Dendritic cell treated with granulocyte-macrophage colony-stimulating factor and Interleukin-4, amounts not matched to agents 40 ng/mL and 50 ng/mL, for 4 days (primary cell): ENCODE data around the gene DNAJC8.

Experiments used
- H3K27ac Mint-ChIP-seq: one replicate; pipeline ENCODE4 v1.8.0; 2022; ENCODE audit warnings: mild to moderate bottlenecking, mixed read lengths
- H3K27me3 Mint-ChIP-seq: one replicate; pipeline ENCODE4 v1.8.0; 2022; ENCODE audit warnings: mild to moderate bottlenecking, mixed read lengths
- H3K36me3 Mint-ChIP-seq: one replicate; pipeline ENCODE4 v1.8.0; 2022; ENCODE audit warnings: low read depth, mixed read lengths
- H3K4me1 Mint-ChIP-seq: one replicate; pipeline ENCODE4 v1.8.0; 2022; ENCODE audit warnings: low read depth, mixed read lengths
- H3K4me3 Mint-ChIP-seq: one replicate; pipeline ENCODE4 v1.8.0; 2022; ENCODE audit warnings: mild to moderate bottlenecking, moderate library complexity, mixed read lengths
- H3K9me3 Mint-ChIP-seq: one replicate; pipeline ENCODE4 v1.8.0; 2022; ENCODE audit warnings: mixed read lengths
- intact Hi-C: fragments of 100-400 bp; cut with micrococcal nuclease; formaldehyde crosslinking; loops from one replicate; pipeline ENCODE4 v1.15.0; 2022

The DNAJC8 gene

GRCh38 chr1:28178690-28179485, 53.9 kb downstream of the DNAJC8 start:
- no peak overlapping the region for H3K4me3 Mint-ChIP-seq
- peaks cover 40% of the 10 kb centered on the region for H3K4me1 Mint-ChIP-seq
- intact Hi-C loops, result loop anchor here (10.0 kb wide), 2 partner anchors 56 to 314 kb away; partner anchors contain the start of genes ATP5IF1 and DNAJC8
- peaks cover 30% of the 10 kb centered on the region for H3K36me3 Mint-ChIP-seq
- H3K27ac Mint-ChIP-seq, result peak overlapping the region; percentile 31
- no peaks in the 10 kb centered on the region for H3K27me3 Mint-ChIP-seq
- H3K9me3 Mint-ChIP-seq, result no peaks in the 10 kb centered on the region

DNA sequence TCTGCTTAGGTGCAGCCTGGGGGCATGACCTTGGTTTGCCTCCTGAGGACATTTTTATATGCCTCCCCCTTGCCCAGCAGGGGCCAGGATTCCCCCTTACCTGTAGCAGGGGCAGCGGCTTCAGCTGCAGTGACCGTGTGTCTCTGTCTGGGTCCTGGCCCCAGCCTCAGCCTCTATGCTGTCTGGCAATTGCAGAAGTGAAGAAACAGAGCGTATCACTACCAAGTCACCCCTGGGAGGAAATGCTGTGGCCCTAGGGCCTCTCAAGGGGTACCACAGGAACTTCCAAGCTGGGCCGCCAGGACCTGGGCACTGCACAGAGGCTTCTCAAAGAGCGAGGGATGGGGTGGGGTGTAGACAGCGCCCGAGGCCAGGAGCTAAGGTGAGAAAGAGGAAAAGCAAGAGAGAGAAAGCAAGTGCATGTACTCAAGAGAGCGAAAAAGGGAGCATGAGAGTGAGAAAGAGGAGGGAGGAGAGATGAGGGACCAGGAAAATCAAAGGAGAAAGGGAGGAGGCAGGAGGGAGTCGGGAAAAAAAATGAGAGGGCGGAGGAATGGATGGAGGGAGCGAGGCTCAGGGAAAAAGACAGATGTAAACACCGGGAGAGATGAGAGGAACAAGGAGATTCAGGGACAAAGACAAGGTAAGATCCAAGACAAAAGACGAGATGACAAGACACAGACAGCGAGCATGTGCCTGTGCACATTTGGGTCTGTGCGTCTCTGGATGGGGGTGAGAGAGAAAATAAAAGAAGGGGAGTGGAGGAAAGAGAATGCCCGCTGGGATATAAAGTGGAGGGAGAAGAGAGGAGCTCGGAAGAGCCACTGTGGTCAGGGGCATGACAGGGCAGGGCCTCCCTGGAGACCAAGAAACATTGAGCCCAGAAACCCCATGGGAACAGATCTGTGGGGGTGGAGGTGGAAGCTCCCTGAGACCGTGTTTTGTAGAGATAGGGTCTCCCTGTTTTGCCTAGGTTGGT, 56.0 kb downstream of the DNAJC8 start, which contains the start of gene PTAFR:
TSS of gene PTAFR (minus strand) at position 199 of the 979 bp plus-strand sequence. CDS start 25,669 bp downstream, outside the sequence.
- Mint-ChIP-seq H3K4me1 (peaks cover 60% of the 10 kb centered on the region), H3K27me3 (no peaks in the 10 kb centered on the region), H3K36me3 (peaks cover 51% of the 10 kb centered on the region), H3K9me3 (no peaks in the 10 kb centered on the region), H3K4me3 (peak within 1 kb of the TSS; percentile 88), H3K27ac (peak within 1 kb of the TSS; percentile 91)
- intact Hi-C loops, result loop anchor here (10.0 kb wide), 2 partner anchors 58 to 312 kb away; partner anchors contain the start of genes ATP5IF1 and DNAJC8

DNA sequence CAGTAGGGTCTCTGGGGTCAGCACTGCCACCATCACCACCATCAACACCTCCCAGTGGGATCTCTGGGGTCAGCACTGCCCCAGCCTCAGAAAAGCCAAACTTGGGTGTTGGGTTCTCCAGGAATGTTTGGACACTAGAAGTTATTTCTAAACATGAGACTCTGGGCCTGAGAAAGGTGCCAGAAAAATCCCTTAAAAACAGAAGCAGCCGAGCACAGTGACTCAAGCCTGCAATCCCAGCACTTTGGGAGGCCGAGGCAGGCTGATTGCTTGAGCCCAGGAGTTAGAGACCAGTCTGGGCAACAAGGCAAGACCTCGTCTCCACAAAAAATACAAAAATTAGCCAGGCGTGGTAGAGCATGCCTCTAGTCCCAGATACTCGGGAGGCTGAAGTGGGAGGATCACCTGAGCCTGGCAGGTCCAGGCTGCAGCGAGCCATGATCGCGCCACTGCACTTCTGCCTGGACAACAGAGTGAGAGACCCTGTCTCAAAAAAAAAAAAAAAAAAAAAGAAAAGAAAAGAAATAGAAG, 56.8 kb downstream of the DNAJC8 start:
- Mint-ChIP-seq H3K4me3 (peak overlapping the region; percentile 88), H3K27ac (peak overlapping the region; percentile 91), H3K4me1 (peaks cover 66% of the 10 kb centered on the region), H3K36me3 (peaks cover 59% of the 10 kb centered on the region), H3K27me3 (no peaks in the 10 kb centered on the region), H3K9me3 (no peaks in the 10 kb centered on the region)
- intact Hi-C loops, result loop anchor here (10.0 kb wide), 2 partner anchors 59 to 311 kb away; partner anchors contain the start of genes ATP5IF1 and DNAJC8

GRCh38 chr1:28173980-28174297, 58.9 kb downstream of the DNAJC8 start:
- Mint-ChIP-seq H3K36me3 (peaks cover 78% of the 10 kb centered on the region), H3K4me1 (peaks cover 77% of the 10 kb centered on the region), H3K4me3 (peak overlapping the region; percentile 88), H3K27ac (peak overlapping the region; percentile 91), H3K9me3 (no peaks in the 10 kb centered on the region), H3K27me3 (no peaks in the 10 kb centered on the region)
- intact Hi-C loops, result loop anchor here (1.0 to 10.0 kb wide), 5 partner anchors 37 to 309 kb away; partner anchors contain the start of genes ATP5IF1 and DNAJC8

GRCh38 chr1:28173151-28173979, 59.5 kb downstream of the DNAJC8 start:
- Mint-ChIP-seq H3K27ac (peak overlapping the region; percentile 91), H3K27me3 (no peaks in the 10 kb centered on the region), H3K4me1 (peaks cover 77% of the 10 kb centered on the region), H3K4me3 (peak overlapping the region; percentile 88), H3K36me3 (peaks cover 84% of the 10 kb centered on the region), H3K9me3 (no peaks in the 10 kb centered on the region)
- intact Hi-C loops, result loop anchor here (5.0 to 10.0 kb wide), 4 partner anchors 36 to 309 kb away; partner anchors contain the start of genes ATP5IF1 and DNAJC8

- no peaks in the 10 kb centered on the region for H3K27me3 Mint-ChIP-seq
- peaks cover 77% of the 10 kb centered on the region for H3K4me1 Mint-ChIP-seq
- intact Hi-C loops, result loop anchor here (5.0 to 10.0 kb wide), 4 partner anchors 35 to 308 kb away; partner anchors contain the start of genes ATP5IF1 and DNAJC8
Measured at GRCh38 chr1:28172713-28173150, 60.1 kb downstream of the DNAJC8 start.

DNA sequence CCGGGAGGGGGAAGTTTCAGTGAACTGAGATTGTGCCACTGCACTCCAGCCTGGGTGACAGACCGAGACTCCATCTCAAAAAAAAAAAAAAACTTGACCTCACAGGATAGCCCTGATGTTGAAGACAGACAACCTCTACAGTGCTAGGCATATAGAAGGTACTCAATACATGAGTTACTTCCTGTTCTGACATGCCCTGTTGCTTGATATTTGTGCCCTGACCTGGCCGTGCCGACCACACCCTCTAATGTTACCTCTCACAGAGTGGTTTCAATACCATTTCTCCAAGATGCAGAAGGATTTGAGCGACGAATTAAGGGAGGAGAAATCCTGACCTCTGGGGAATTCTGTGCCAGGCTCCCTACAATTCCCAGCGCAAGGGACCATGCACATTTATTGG, 61.6 kb downstream of the DNAJC8 start:
- H3K4me3 Mint-ChIP-seq, result peak overlapping the region; percentile 66
- H3K9me3 Mint-ChIP-seq, result no peaks in the 10 kb centered on the region
- intact Hi-C loops, result loop anchor here (5.0 to 10.0 kb wide), 4 partner anchors 34 to 306 kb away; partner anchors contain the start of genes ATP5IF1 and DNAJC8
- peak overlapping the region; percentile 91 for H3K27ac Mint-ChIP-seq
- H3K27me3 Mint-ChIP-seq, result no peaks in the 10 kb centered on the region
- H3K36me3 Mint-ChIP-seq, result peaks cover 99% of the 10 kb centered on the region
- H3K4me1 Mint-ChIP-seq, result peaks cover 77% of the 10 kb centered on the region

More at GRCh38 chr1:28172713-28173150, 60.1 kb downstream of the DNAJC8 start:
- H3K9me3 Mint-ChIP-seq, result no peaks in the 10 kb centered on the region
- H3K36me3 Mint-ChIP-seq, result peaks cover 91% of the 10 kb centered on the region
- peak overlapping the region; percentile 91 for H3K27ac Mint-ChIP-seq
- peak overlapping the region; percentile 66 for H3K4me3 Mint-ChIP-seq

- intact Hi-C loops, result loop anchor here (5.0 to 10.0 kb wide), 4 partner anchors 33 to 305 kb away; partner anchors contain the start of genes ATP5IF1 and DNAJC8
- Mint-ChIP-seq H3K9me3 (no peaks in the 10 kb centered on the region), H3K36me3 (peaks cover 99% of the 10 kb centered on the region), H3K27me3 (no peaks in the 10 kb centered on the region), H3K4me1 (peaks cover 86% of the 10 kb centered on the region), H3K27ac (peak overlapping the region; percentile 91), H3K4me3 (peak overlapping the region; percentile 52)
Measured at GRCh38 chr1:28170001-28170596, 62.7 kb downstream of the DNAJC8 start.

GRCh38 chr1:28163496-28164161, 69.2 kb downstream of the DNAJC8 start:
- no peaks in the 10 kb centered on the region for H3K27me3 Mint-ChIP-seq

GRCh38 chr1:28162151-28162550, 70.7 kb downstream of the DNAJC8 start:
- no peaks in the 10 kb centered on the region for H3K9me3 Mint-ChIP-seq
- H3K27ac Mint-ChIP-seq, result peak overlapping the region; percentile 80
- peaks cover 91% of the 10 kb centered on the region for H3K4me1 Mint-ChIP-seq
- peaks cover 95% of the 10 kb centered on the region for H3K36me3 Mint-ChIP-seq
- H3K4me3 Mint-ChIP-seq, result no peak overlapping the region
- intact Hi-C loops, result no loop called here
- H3K27me3 Mint-ChIP-seq, result no peaks in the 10 kb centered on the region

More at GRCh38 chr1:28163496-28164161, 69.2 kb downstream of the DNAJC8 start:
- intact Hi-C loops, result no loop called here
- Mint-ChIP-seq H3K4me3 (peak overlapping the region; percentile 20), H3K4me1 (peaks cover 91% of the 10 kb centered on the region), H3K36me3 (peaks cover 98% of the 10 kb centered on the region), H3K9me3 (no peaks in the 10 kb centered on the region), H3K27ac (peak overlapping the region; percentile 80)

DNA sequence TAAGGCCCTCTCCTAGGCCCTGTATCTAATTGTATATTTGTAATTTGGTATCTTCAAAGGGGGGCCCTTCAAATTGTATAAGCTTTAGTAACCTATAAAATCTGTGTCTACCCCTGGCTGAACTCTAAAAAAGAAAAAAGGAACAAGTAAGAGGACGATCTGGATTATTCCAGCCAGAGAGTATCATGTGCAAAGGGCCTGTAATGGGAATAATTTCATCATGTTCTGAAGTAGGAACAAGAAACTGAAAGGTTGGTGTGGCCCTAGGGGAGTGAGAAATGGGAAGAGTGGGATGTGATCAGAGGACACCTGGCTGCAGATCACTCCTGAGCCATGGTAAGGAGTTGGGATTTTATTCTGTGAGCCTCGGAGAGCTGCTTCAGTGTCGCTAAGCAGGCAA, 71.1 kb downstream of the DNAJC8 start:
- Mint-ChIP-seq H3K4me3 (no peak overlapping the region), H3K36me3 (peaks cover 95% of the 10 kb centered on the region), H3K9me3 (no peaks in the 10 kb centered on the region), H3K4me1 (peaks cover 91% of the 10 kb centered on the region), H3K27me3 (no peaks in the 10 kb centered on the region), H3K27ac (peak overlapping the region; percentile 80)
- intact Hi-C loops, result no loop called here
